Panc1 (cell line): ENCODE data around the gene UBXN1. TPM values are rescaled to one million over a fixed set of nuclear protein-coding genes. Genes with fewer than 3 reads are reported as not detected.

Source experiments
- ATAC-seq: fragments of 200-7000 bp; cut with Tn5 transposase; 2 replicates; pipeline ENCODE4 v1.9.1; 2020; ENCODE audit warnings: mild to moderate bottlenecking, moderate library complexity
- Bru-seq: library from RNA; stranded (reverse); fragments of 400-500 nt; gene quantifications from one replicate; lab custom pipeline; 2021; lab: Mats Ljungman, UMichigan
- BruChase-seq, 2 experiments: library from RNA; stranded (reverse); fragments of 400-500 nt; gene quantifications; one replicate each; lab custom pipeline; 2021; lab: Mats Ljungman, UMichigan
- BruUV-seq: library from RNA; stranded (reverse); fragments of 400-500 nt; replicated peaks from 2 replicates; lab custom pipeline; 2021; lab: Mats Ljungman, UMichigan
- CTCF ChIA-PET: fragments of 300-600 bp; sonication (Branson Sonifier 250); formaldehyde crosslinking; loops from one replicate; lab custom pipeline; 2022; ENCODE audit warnings: antibody characterized with exemption; lab: Charles Lee
- POLR2A ChIA-PET: fragments of 300-600 bp; sonication (Branson Sonifier 250); formaldehyde crosslinking; loops from one replicate; lab custom pipeline; 2022; ENCODE audit warnings: antibody characterized with exemption; lab: Charles Lee
- DNase-seq: peaks from one replicate; pipeline ENCODE4 v3.0.0-alpha.2; 2010; ENCODE audit warnings: low read depth, low spot score
- H3K27ac ChIP-seq: 2 replicates; pipeline ENCODE4 v1.5.1; 2011; ENCODE audit warnings: mild to moderate bottlenecking, low read length, inconsistent platforms
- H3K27me3 ChIP-seq: fragments of 200-500 bp; sonication (Bioruptor generic); 2 replicates; pipeline ENCODE4 v1.6.0; 2014; ENCODE audit warnings: low read length, inconsistent platforms; ENCODE audit not compliant: control insufficient read depth, insufficient read depth
- H3K36me3 ChIP-seq: fragments of 200-500 bp; sonication (Bioruptor generic); 2 replicates; pipeline ENCODE4 v1.5.1; 2014; ENCODE audit warnings: inconsistent platforms, mild to moderate bottlenecking, low read length, moderate library complexity; ENCODE audit not compliant: control insufficient read depth, insufficient read depth
- H3K4me1 ChIP-seq: 2 replicates; pipeline ENCODE4 v1.5.1; 2011; ENCODE audit warnings: inconsistent platforms, mild to moderate bottlenecking, low read length, moderate library complexity; ENCODE audit not compliant: control insufficient read depth, insufficient read depth
- H3K4me3 ChIP-seq, 2 experiments: 2 replicates each; pipeline ENCODE4 v1.5.1; 2011 to 2012; ENCODE audit warnings: low read depth in 2 of 2, low read length in 2 of 2, mild to moderate bottlenecking in 2 of 2, inconsistent platforms in 1 of 2, moderate library complexity in 1 of 2
- H3K9me3 ChIP-seq: fragments of 200-500 bp; sonication (Bioruptor generic); 2 replicates; pipeline ENCODE4 v1.5.1; 2014; ENCODE audit warnings: low read depth, mild to moderate bottlenecking, inconsistent platforms, low read length, moderate library complexity; ENCODE audit not compliant: control insufficient read depth, insufficient read depth
- POLR2AphosphoS5 ChIP-seq: IDR thresholded peaks from 2 replicates; pipeline ENCODE4 v1.6.1; 2012; ENCODE audit warnings: mild to moderate bottlenecking, low read depth, low read length, moderate library complexity
- REST ChIP-seq, 2 experiments: IDR thresholded peaks; 2 replicates each; pipeline ENCODE4 v1.6.1; 2011 to 2012; ENCODE audit warnings: low read depth in 2 of 2, control low read depth in 1 of 2, low read length in 1 of 2, mild to moderate bottlenecking in 1 of 2, moderate library complexity in 1 of 2; ENCODE audit not compliant: insufficient read depth in 1 of 2
- SIN3A ChIP-seq: IDR thresholded peaks from 2 replicates; pipeline ENCODE4 v1.6.1; 2012; ENCODE audit warnings: low read depth, mild to moderate bottlenecking, low read length, moderate library complexity, borderline replicate concordance; ENCODE audit not compliant: insufficient read depth
- TCF7L2 ChIP-seq: IDR thresholded peaks from 2 replicates; pipeline ENCODE4 v1.6.1; 2011; ENCODE audit warnings: mild to moderate bottlenecking, low read depth, low read length, inconsistent platforms
- in situ Hi-C: cut with HindIII; loops from 2 replicates; pipeline ENCODE4 v1.10.0; 2016; ENCODE audit warnings: low sequenced_read_pairs, low pct_unique_long_range_greater_than_20kb
- intact Hi-C: fragments of 100-400 bp; cut with micrococcal nuclease; formaldehyde crosslinking; loops from one replicate; pipeline ENCODE4 v1.10.0; 2022; ENCODE audit not compliant: unreplicated experiment
- long read RNA-seq: library from polyadenylated mRNA; unstranded; transcript quantifications from one replicate; pipeline ENCODE4 v2.0.0, GENCODE V29; 2021; ENCODE audit not compliant: unreplicated experiment
- polyA plus RNA-seq: library from polyadenylated mRNA; unstranded; fragments of >200 nt; gene quantifications from one replicate; pipeline ENCODE4 v1.2.1, GENCODE V29; 2012; ENCODE audit warnings: missing spikeins; ENCODE audit not compliant: insufficient read length
- total RNA-seq: library from RNA; stranded (reverse); gene quantifications from one replicate; pipeline ENCODE4 v1.2.1, GENCODE V29; 2021; ENCODE audit not compliant: unreplicated experiment
- TF ChIP-seq, protein P1 (sequence below): fragments of 450-650 bp; IDR thresholded peaks from 2 replicates; pipeline ENCODE4 v1.5.1; 2017; ENCODE audit warnings: mild to moderate bottlenecking

Gene UBXN1, protein sequence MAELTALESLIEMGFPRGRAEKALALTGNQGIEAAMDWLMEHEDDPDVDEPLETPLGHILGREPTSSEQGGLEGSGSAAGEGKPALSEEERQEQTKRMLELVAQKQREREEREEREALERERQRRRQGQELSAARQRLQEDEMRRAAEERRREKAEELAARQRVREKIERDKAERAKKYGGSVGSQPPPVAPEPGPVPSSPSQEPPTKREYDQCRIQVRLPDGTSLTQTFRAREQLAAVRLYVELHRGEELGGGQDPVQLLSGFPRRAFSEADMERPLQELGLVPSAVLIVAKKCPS
- total RNA-seq: 105 TPM
- polyA plus RNA-seq: 201 TPM
- percentile 94 among the genes with signal in this experiment for Bru-seq, nascent RNA
- BruChase-seq, experiment 1, labeled RNA remaining after a 2-hour chase: percentile 91 among the genes with signal in this experiment
- percentile 96 among the genes with signal in this experiment for BruChase-seq, experiment 2, labeled RNA remaining after a 6-hour chase
- long read RNA-seq, transcript UBXN1-202 (9 exons, 1,153 nt): major isoform, 105 of 153 reads
- long read RNA-seq, partial matches to known transcripts: 34 of 153 reads
- long read RNA-seq, other reads (novel, unspliced or antisense): 12 of 153 reads

GRCh38 chr11:62678770-62679696 lies at the start of gene UBXN1:
Gene UBXN1, minus strand, starts transcription at chr11:62679073. Its CDS starts 150 bp downstream, at chr11:62678923.
- ChIA-PET POLR2A (no interaction called here), CTCF (no interaction called here)
- no peaks in the 10 kb centered on the region; the same call in 1 of the 2 replicates for H3K36me3 ChIP-seq
- peak within 1 kb of the TSS; percentile 82 to 87 for H3K4me3 ChIP-seq
- peaks cover 11% of the 10 kb centered on the region for H3K4me1 ChIP-seq
- no peaks in the 10 kb centered on the region for H3K27me3 ChIP-seq
- BruUV-seq: TSS peak; percentile 84
- no peak for DNase-seq
- peak within 1 kb of the TSS; percentile 82 for H3K27ac ChIP-seq
- intact Hi-C loops: no loop called here
- peak; percentile 44; the same call in 1 of the 2 replicates for TF ChIP-seq SIN3A
- TF ChIP-seq REST (IDR thresholded peaks at IDR 0.05; ENCODE audit: insufficient read depth in 1 of 2, low read depth in 2 of 2, low read length in 1 of 2): peak in 1 of 2 experiments; percentile 33; a peak in 1 of 4 replicates
- TF ChIP-seq TCF7L2: peak; percentile 67
- TF ChIP-seq, protein P1, sequence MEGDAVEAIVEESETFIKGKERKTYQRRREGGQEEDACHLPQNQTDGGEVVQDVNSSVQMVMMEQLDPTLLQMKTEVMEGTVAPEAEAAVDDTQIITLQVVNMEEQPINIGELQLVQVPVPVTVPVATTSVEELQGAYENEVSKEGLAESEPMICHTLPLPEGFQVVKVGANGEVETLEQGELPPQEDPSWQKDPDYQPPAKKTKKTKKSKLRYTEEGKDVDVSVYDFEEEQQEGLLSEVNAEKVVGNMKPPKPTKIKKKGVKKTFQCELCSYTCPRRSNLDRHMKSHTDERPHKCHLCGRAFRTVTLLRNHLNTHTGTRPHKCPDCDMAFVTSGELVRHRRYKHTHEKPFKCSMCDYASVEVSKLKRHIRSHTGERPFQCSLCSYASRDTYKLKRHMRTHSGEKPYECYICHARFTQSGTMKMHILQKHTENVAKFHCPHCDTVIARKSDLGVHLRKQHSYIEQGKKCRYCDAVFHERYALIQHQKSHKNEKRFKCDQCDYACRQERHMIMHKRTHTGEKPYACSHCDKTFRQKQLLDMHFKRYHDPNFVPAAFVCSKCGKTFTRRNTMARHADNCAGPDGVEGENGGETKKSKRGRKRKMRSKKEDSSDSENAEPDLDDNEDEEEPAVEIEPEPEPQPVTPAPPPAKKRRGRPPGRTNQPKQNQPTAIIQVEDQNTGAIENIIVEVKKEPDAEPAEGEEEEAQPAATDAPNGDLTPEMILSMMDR: no peak
- peak; percentile 80 for TF ChIP-seq POLR2AphosphoS5
- no peaks in the 10 kb centered on the region for H3K9me3 ChIP-seq
- in situ Hi-C loops: no loop called here
- peak; percentile 90 for ATAC-seq

- Histone ChIP-seq H3K4me3 (peak within 1 kb of the TSS; percentile 68 to 100), H3K9me3 (no peaks in the 10 kb centered on the region), H3K27ac (peak within 1 kb of the TSS; percentile 99), H3K27me3 (no peaks in the 10 kb centered on the region), H3K36me3 (peaks cover 23% of the 10 kb centered on the region), H3K4me1 (peaks cover 9% of the 10 kb centered on the region)
- CTCF ChIA-PET: no interaction called here
- ATAC-seq (peak; percentile 78), DNase-seq (no peak)
- POLR2A ChIA-PET: interaction anchor here (0.7 to 2.4 kb wide), 3 partner anchors 23 to 63 kb away, joined by 3 to 7 read pairs (median 5); partner anchors contain the start of genes C11orf98, CSKMT and ZBTB3
- in situ Hi-C loops: no loop called here
- BruUV-seq: TSS peak; percentile 94
- TF ChIP-seq POLR2AphosphoS5 (peak; percentile 77; the same call in 1 of the 2 replicates), REST (IDR thresholded peaks at IDR 0.05; ENCODE audit: insufficient read depth in 1 of 2, low read depth in 2 of 2, low read length in 1 of 2) (no peak), SIN3A (0 out of 2 replicates have a peak, but pooled peaks have one; percentile 59), TCF7L2 (0 out of 2 replicates have a peak, but pooled peaks have one; percentile 28)
- TF ChIP-seq, protein P1: no peak
- intact Hi-C loops: no loop called here
Observed at GRCh38 chr11:62728171-62728988, 49.5 kb upstream of the UBXN1 start, which contains the start of gene TTC9C. Gene TTC9C, plus strand, starts transcription at chr11:62728486. Its CDS starts 363 bp downstream, at chr11:62728849.
